Nephron (organoid): ENCODE data around the gene ERC1.

ENCODE experiments used
- H3K27ac Mint-ChIP-seq, 3 experiments: 2 replicates each; pipeline ENCODE4 v1.8.0; 2020; ENCODE audit warnings: mixed read lengths in 3 of 3, mild to moderate bottlenecking in 2 of 3, moderate library complexity in 1 of 3
- H3K27me3 Mint-ChIP-seq: 2 replicates; pipeline ENCODE4 v1.8.0; 2021; ENCODE audit warnings: low read depth, mild to moderate bottlenecking, moderate library complexity, mixed read lengths
- H3K36me3 Mint-ChIP-seq: 2 replicates; pipeline ENCODE4 v1.8.0; 2020; ENCODE audit warnings: low read depth, mixed read lengths
- H3K4me1 Mint-ChIP-seq: 2 replicates; pipeline ENCODE4 v1.8.0; 2020; ENCODE audit warnings: mixed read lengths
- H3K4me3 Mint-ChIP-seq, 3 experiments: 2 replicates each; pipeline ENCODE4 v1.8.0; 2020; ENCODE audit warnings: mild to moderate bottlenecking in 3 of 3, mixed read lengths in 3 of 3, moderate library complexity in 2 of 3
- H3K9me3 Mint-ChIP-seq: 2 replicates; pipeline ENCODE4 v1.8.0; 2020; ENCODE audit warnings: mixed read lengths
- CTCF ChIP-seq, 3 experiments: fragments of 200-600 bp; sonication (generic); IDR thresholded peaks; one replicate each; pipeline ENCODE4 v1.5.0; 2021; ENCODE audit warnings: antibody characterized with exemption in 3 of 3; ENCODE audit not compliant: unreplicated experiment in 3 of 3

ERC1 gene

GRCh38 chr12:1281683-1282366 lies 290.8 kb downstream of the ERC1 start:
- H3K27me3 Mint-ChIP-seq = no peaks in the 10 kb centered on the region
- no peak overlapping the region for H3K4me3 Mint-ChIP-seq
- peaks cover 18% of the 10 kb centered on the region for H3K36me3 Mint-ChIP-seq
- H3K4me1 Mint-ChIP-seq = peaks cover 57% of the 10 kb centered on the region
- no peak for TF ChIP-seq CTCF (IDR thresholded peaks at IDR 0.05; ENCODE audit: unreplicated experiment in 3 of 3)
- no peaks in the 10 kb centered on the region for H3K9me3 Mint-ChIP-seq
- H3K27ac Mint-ChIP-seq = peak overlapping the region; percentile 87 to 96 (median 92)

- Mint-ChIP-seq H3K27me3 (no peaks in the 10 kb centered on the region), H3K9me3 (no peaks in the 10 kb centered on the region), H3K36me3 (peaks cover 18% of the 10 kb centered on the region), H3K4me3 (no peak overlapping the region), H3K4me1 (peaks cover 52% of the 10 kb centered on the region), H3K27ac (peak overlapping the region; percentile 87 to 96 (median 92))
- TF ChIP-seq CTCF (IDR thresholded peaks at IDR 0.05; ENCODE audit: unreplicated experiment in 3 of 3) = no peak
These were observed 291.8 kb downstream of the ERC1 start for GRCh38 chr12:1282670-1283315.

GRCh38 chr12:1283316-1283715 lies 292.3 kb downstream of the ERC1 start:
- peaks cover 18% of the 10 kb centered on the region for H3K36me3 Mint-ChIP-seq
- no peaks in the 10 kb centered on the region for H3K9me3 Mint-ChIP-seq
- H3K27ac Mint-ChIP-seq = peak overlapping the region; percentile 87 to 96 (median 92)
- H3K27me3 Mint-ChIP-seq = no peaks in the 10 kb centered on the region
- H3K4me1 Mint-ChIP-seq = peaks cover 47% of the 10 kb centered on the region
- TF ChIP-seq CTCF (IDR thresholded peaks at IDR 0.05; ENCODE audit: unreplicated experiment in 3 of 3) = no peak
- no peak overlapping the region for H3K4me3 Mint-ChIP-seq

GRCh38 chr12:1284611-1285010 lies 293.6 kb downstream of the ERC1 start:
- no peak for TF ChIP-seq CTCF (IDR thresholded peaks at IDR 0.05; ENCODE audit: unreplicated experiment in 3 of 3)
- H3K4me3 Mint-ChIP-seq = no peak overlapping the region
- H3K27ac Mint-ChIP-seq = peak overlapping the region in 2 of 3 experiments; percentile 50 to 92
- H3K9me3 Mint-ChIP-seq = no peaks in the 10 kb centered on the region
- peaks cover 20% of the 10 kb centered on the region for H3K36me3 Mint-ChIP-seq
- H3K4me1 Mint-ChIP-seq = peaks cover 44% of the 10 kb centered on the region
- H3K27me3 Mint-ChIP-seq = no peaks in the 10 kb centered on the region

- Mint-ChIP-seq H3K27me3 (no peaks in the 10 kb centered on the region), H3K27ac (no peak overlapping the region), H3K4me3 (no peak overlapping the region), H3K4me1 (peaks cover 40% of the 10 kb centered on the region), H3K9me3 (no peaks in the 10 kb centered on the region), H3K36me3 (peaks cover 39% of the 10 kb centered on the region)
- no peak for TF ChIP-seq CTCF (IDR thresholded peaks at IDR 0.05; ENCODE audit: unreplicated experiment in 3 of 3)
These were observed 296.5 kb downstream of the ERC1 start for GRCh38 chr12:1287446-1287975.
